H9 (cell line): ENCODE data around the gene ARHGEF7. TPM values are rescaled to one million over a fixed set of nuclear protein-coding genes. Genes with fewer than 3 reads are reported as not detected.

ENCODE experiments used
- DNase-seq: peaks from one replicate; pipeline ENCODE4 v3.0.0-alpha.2; 2017
- H2AFZ ChIP-seq: one replicate; pipeline ENCODE4 v1.6.1; 2013; ENCODE audit warnings: mild to moderate bottlenecking, low read length, control low read depth, moderate library complexity
- H2AK5ac ChIP-seq: 2 replicates; pipeline ENCODE4 v1.6.1; 2013; ENCODE audit warnings: low read length, control low read depth, mixed read lengths; ENCODE audit not compliant: insufficient read length
- H2BK120ac ChIP-seq: one replicate; pipeline ENCODE4 v1.6.1; 2013; ENCODE audit warnings: low read depth, mild to moderate bottlenecking, low read length, control low read depth, inconsistent platforms; ENCODE audit not compliant: poor library complexity, severe bottlenecking
- H2BK12ac ChIP-seq: 2 replicates; pipeline ENCODE4 v1.6.1; 2013; ENCODE audit warnings: low read length, control low read depth, mixed read lengths, low read depth; ENCODE audit not compliant: insufficient read length
- H2BK15ac ChIP-seq: 2 replicates; pipeline ENCODE4 v1.6.1; 2013; ENCODE audit warnings: low read depth, low read length, control low read depth
- H2BK20ac ChIP-seq: one replicate; pipeline ENCODE4 v1.6.1; 2013; ENCODE audit warnings: low read depth, mild to moderate bottlenecking, low read length, control low read depth, inconsistent platforms; ENCODE audit not compliant: poor library complexity, severe bottlenecking
- H2BK5ac ChIP-seq: 2 replicates; pipeline ENCODE4 v1.6.1; 2013; ENCODE audit warnings: low read length, control low read depth, mixed read lengths; ENCODE audit not compliant: insufficient read length
- H3K14ac ChIP-seq: 2 replicates; pipeline ENCODE4 v1.6.1; 2013; ENCODE audit warnings: low read length, control low read depth; ENCODE audit not compliant: insufficient read depth
- H3K18ac ChIP-seq: 2 replicates; pipeline ENCODE4 v1.6.1; 2013; ENCODE audit warnings: low read depth, mild to moderate bottlenecking, mixed read lengths, low read length, control low read depth; ENCODE audit not compliant: insufficient read length
- H3K23ac ChIP-seq: 2 replicates; pipeline ENCODE4 v1.6.1; 2013; ENCODE audit warnings: low read length, control low read depth, mixed read lengths, low read depth; ENCODE audit not compliant: insufficient read length
- H3K23me2 ChIP-seq: 2 replicates; pipeline ENCODE4 v1.6.1; 2013; ENCODE audit warnings: low read depth, mild to moderate bottlenecking, mixed read lengths, low read length, control low read depth; ENCODE audit not compliant: insufficient read length, poor library complexity, severe bottlenecking
- H3K27ac ChIP-seq: 2 replicates; pipeline ENCODE4 v1.5.1; 2013; ENCODE audit warnings: low read length, control low read depth, mixed read lengths, low read depth; ENCODE audit not compliant: insufficient read length
- H3K27me3 ChIP-seq: 2 replicates; pipeline ENCODE4 v1.6.1; 2013; ENCODE audit warnings: low read length, control low read depth, inconsistent platforms; ENCODE audit not compliant: insufficient read depth
- H3K4ac ChIP-seq: 2 replicates; pipeline ENCODE4 v1.6.1; 2013; ENCODE audit warnings: low read depth, mild to moderate bottlenecking, control low read depth, inconsistent platforms, low read length, moderate library complexity
- H3K4me1 ChIP-seq: 2 replicates; pipeline ENCODE4 v1.6.1; 2013; ENCODE audit warnings: low read length, control low read depth, inconsistent platforms; ENCODE audit not compliant: insufficient read depth
- H3K4me2 ChIP-seq: 2 replicates; pipeline ENCODE4 v1.6.1; 2013; ENCODE audit warnings: low read length, control low read depth, mixed read lengths; ENCODE audit not compliant: insufficient read length, insufficient read depth
- H3K56ac ChIP-seq: 2 replicates; pipeline ENCODE4 v1.6.1; 2013; ENCODE audit warnings: low read depth, mild to moderate bottlenecking, mixed read lengths, low read length, control low read depth; ENCODE audit not compliant: insufficient read length
- H3K79me1 ChIP-seq: 2 replicates; pipeline ENCODE4 v1.6.1; 2013; ENCODE audit warnings: low read depth, mild to moderate bottlenecking, moderate library complexity, low read length, control low read depth, inconsistent platforms; ENCODE audit not compliant: insufficient read depth, poor library complexity, severe bottlenecking
- H3K79me2 ChIP-seq: 2 replicates; pipeline ENCODE4 v1.6.1; 2013; ENCODE audit warnings: low read length, control low read depth, inconsistent platforms; ENCODE audit not compliant: insufficient read depth
- H3K9ac ChIP-seq: 2 replicates; pipeline ENCODE4 v1.6.1; 2013; ENCODE audit warnings: low read length, control low read depth, mixed read lengths; ENCODE audit not compliant: insufficient read length; ENCODE audit errors: extremely low read depth
- H3K9me3 ChIP-seq: one replicate; pipeline ENCODE4 v1.6.1; 2013; ENCODE audit warnings: low read depth, low read length, inconsistent platforms; ENCODE audit not compliant: control insufficient read depth
- H3T11ph ChIP-seq: one replicate; pipeline ENCODE4 v1.6.1; 2013; ENCODE audit warnings: mild to moderate bottlenecking, low read length, control low read depth, inconsistent platforms
- H4K20me1 ChIP-seq: one replicate; pipeline ENCODE4 v1.6.1; 2013; ENCODE audit not compliant: control insufficient read depth, insufficient read length, insufficient read depth
- H4K5ac ChIP-seq: 2 replicates; pipeline ENCODE4 v1.6.1; 2013; ENCODE audit warnings: low read depth, mild to moderate bottlenecking, mixed read lengths, low read length, control low read depth; ENCODE audit not compliant: insufficient read length
- H4K8ac ChIP-seq: replicated peaks from 2 replicates; pipeline ENCODE4 v1.6.1; 2013; ENCODE audit warnings: low read length, control low read depth, mixed read lengths, low read depth; ENCODE audit not compliant: insufficient read length
- H4K91ac ChIP-seq: 2 replicates; pipeline ENCODE4 v1.6.1; 2013; ENCODE audit warnings: low read depth, mild to moderate bottlenecking, moderate library complexity, mixed read lengths, low read length, control low read depth; ENCODE audit not compliant: insufficient read length
- H3K27ac Mint-ChIP-seq, 3 experiments: 2 replicates in 2 of 3; 3 replicates in 1 of 3; pipeline ENCODE4 v1.8.0; 2020 to 2021; ENCODE audit warnings: mixed read lengths in 3 of 3, mild to moderate bottlenecking in 1 of 3, moderate library complexity in 1 of 3
- H3K27me3 Mint-ChIP-seq: 2 replicates; pipeline ENCODE4 v1.8.0; 2021; ENCODE audit warnings: low read depth, mild to moderate bottlenecking, moderate library complexity, mixed read lengths
- H3K36me3 Mint-ChIP-seq, 3 experiments: 2 replicates in 2 of 3; 3 replicates in 1 of 3; pipeline ENCODE4 v1.8.0; 2020 to 2021; ENCODE audit warnings: low read depth in 3 of 3, mixed read lengths in 3 of 3; ENCODE audit not compliant: insufficient read depth in 1 of 3
- H3K4me1 Mint-ChIP-seq, 2 experiments: 2 replicates each; pipeline ENCODE4 v1.8.0; 2020; ENCODE audit warnings: mixed read lengths in 2 of 2
- H3K4me3 Mint-ChIP-seq, 2 experiments: 2 replicates in 1 of 2; 3 replicates in 1 of 2; pipeline ENCODE4 v1.8.0; 2020 to 2021; ENCODE audit warnings: mild to moderate bottlenecking in 2 of 2, mixed read lengths in 2 of 2, moderate library complexity in 1 of 2
- H3K9me3 Mint-ChIP-seq, 2 experiments: 2 replicates in 1 of 2; 3 replicates in 1 of 2; pipeline ENCODE4 v1.8.0; 2020; ENCODE audit warnings: mild to moderate bottlenecking in 2 of 2, mixed read lengths in 2 of 2, moderate library complexity in 1 of 2
- WGBS: extraction: QIAGEN DNeasy Blood & Tissue Kit; methylation state at CpG from one replicate; pipeline ENCODE4 v1.1.7; 2013; ENCODE audit warnings: missing lambda C conversion rate, low lambda C conversion rate, mixed read lengths; ENCODE audit not compliant: insufficient read length; ENCODE audit errors: extremely low coverage; 5-methylcytosine and 5-hydroxymethylcytosine counted together
- total RNA-seq: library from RNA; stranded (reverse); gene quantifications from 2 replicates; pipeline ENCODE4 v1.2.1, GENCODE V29; 2021
- TF ChIP-seq, protein P1 (sequence below): fragments of 200-600 bp; sonication (generic); conservative IDR thresholded peaks from 3 replicates; pipeline ENCODE4 v1.8.0; 2021; ENCODE audit warnings: antibody characterized with exemption, mild to moderate bottlenecking

The ARHGEF7 gene
- total RNA-seq, 1 experiment from 2014 or later, result 51.9 TPM

DNA sequence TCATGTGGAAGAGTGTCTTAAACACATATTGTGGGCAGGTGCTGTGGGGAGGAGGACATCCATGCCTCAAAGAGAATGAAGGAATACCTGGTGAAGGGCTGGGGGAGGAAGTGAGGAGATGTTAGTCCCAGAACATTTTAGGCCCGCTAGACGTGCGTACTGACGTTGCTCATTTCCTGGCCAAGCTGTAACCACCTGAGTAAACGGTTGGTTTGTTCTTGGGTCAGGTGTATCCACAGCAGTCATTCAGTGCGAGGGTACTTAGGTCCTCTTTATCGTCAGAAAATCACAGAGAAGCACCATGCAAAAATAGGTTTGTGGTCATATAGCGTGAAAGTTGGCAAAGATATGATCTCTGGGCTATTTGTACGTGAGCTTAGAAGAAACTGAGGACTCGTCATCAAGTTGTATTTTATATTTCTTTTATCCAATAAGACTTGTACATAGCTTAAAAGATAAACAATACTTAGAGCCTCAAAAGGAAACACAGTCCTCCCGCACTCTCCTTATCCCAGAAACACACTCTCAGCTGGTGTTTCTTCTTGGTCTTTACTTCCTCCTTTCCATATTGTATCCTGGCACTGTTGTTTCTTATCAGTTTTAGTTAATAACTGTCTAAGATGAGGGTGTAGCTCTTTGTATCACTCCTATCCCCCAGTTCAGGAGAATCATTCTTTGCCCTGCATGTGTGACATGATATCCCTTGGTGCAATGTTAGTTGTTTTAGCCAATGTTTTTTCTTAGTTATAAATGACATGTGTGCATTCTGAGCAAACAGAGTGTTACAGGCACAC, 52.0 kb downstream of the ARHGEF7 start:
- peaks cover 13 to 17% (median 16%) of the 10 kb centered on the region in 3 experiments; a peak in 6 of 7 replicates for H3K36me3 Mint-ChIP-seq
- no peaks in the 10 kb centered on the region for H3K9me3 ChIP-seq
- H3K4me1 ChIP-seq, result peaks cover 4% of the 10 kb centered on the region; the same call in 1 of the 2 replicates
- H2BK20ac ChIP-seq, result no peak overlapping the region
- H3K56ac ChIP-seq, result no peak overlapping the region
- no peak overlapping the region for H2BK5ac ChIP-seq
- TF ChIP-seq, protein P1, sequence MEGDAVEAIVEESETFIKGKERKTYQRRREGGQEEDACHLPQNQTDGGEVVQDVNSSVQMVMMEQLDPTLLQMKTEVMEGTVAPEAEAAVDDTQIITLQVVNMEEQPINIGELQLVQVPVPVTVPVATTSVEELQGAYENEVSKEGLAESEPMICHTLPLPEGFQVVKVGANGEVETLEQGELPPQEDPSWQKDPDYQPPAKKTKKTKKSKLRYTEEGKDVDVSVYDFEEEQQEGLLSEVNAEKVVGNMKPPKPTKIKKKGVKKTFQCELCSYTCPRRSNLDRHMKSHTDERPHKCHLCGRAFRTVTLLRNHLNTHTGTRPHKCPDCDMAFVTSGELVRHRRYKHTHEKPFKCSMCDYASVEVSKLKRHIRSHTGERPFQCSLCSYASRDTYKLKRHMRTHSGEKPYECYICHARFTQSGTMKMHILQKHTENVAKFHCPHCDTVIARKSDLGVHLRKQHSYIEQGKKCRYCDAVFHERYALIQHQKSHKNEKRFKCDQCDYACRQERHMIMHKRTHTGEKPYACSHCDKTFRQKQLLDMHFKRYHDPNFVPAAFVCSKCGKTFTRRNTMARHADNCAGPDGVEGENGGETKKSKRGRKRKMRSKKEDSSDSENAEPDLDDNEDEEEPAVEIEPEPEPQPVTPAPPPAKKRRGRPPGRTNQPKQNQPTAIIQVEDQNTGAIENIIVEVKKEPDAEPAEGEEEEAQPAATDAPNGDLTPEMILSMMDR, result no peak
- no peak overlapping the region for H3K18ac ChIP-seq
- no peak overlapping the region for H3T11ph ChIP-seq
- H3K27ac Mint-ChIP-seq, result peak overlapping the region in 2 of 3 experiments; percentile 19 to 61; a peak in 3 of 7 replicates
- H3K4ac ChIP-seq, result no peak overlapping the region
- H3K23me2 ChIP-seq, result no peaks in the 10 kb centered on the region
- H2BK12ac ChIP-seq, result no peak overlapping the region
- H2BK15ac ChIP-seq, result no peak overlapping the region
- H4K91ac ChIP-seq, result no peak overlapping the region
- H3K4me3 Mint-ChIP-seq, result no peak overlapping the region
- H3K27ac ChIP-seq, result no peak overlapping the region
- no peaks in the 10 kb centered on the region for H3K27me3 Mint-ChIP-seq
- H4K5ac ChIP-seq, result no peak overlapping the region
- no peaks in the 10 kb centered on the region; the same call in 1 of the 2 replicates for H3K27me3 ChIP-seq
- peaks cover 4 to 10% of the 10 kb centered on the region in 2 experiments for H3K4me1 Mint-ChIP-seq
- H3K79me1 ChIP-seq, result peaks cover 17% of the 10 kb centered on the region
- no peak overlapping the region for H2AK5ac ChIP-seq
- no peak for DNase-seq
- WGBS, result no CpG with 5 or more reads among the region's 11 CpGs
- H2AFZ ChIP-seq, result no peak overlapping the region
- no peak overlapping the region for H2BK120ac ChIP-seq
- H4K20me1 ChIP-seq, result no peaks in the 10 kb centered on the region
- no peak overlapping the region for H3K14ac ChIP-seq
- H3K4me2 ChIP-seq, result no peak overlapping the region
- H3K23ac ChIP-seq, result no peak overlapping the region
- H3K9ac ChIP-seq, result no peak overlapping the region
- H3K79me2 ChIP-seq, result peaks cover 56% of the 10 kb centered on the region
- H4K8ac ChIP-seq, result no peak overlapping the region
- no peaks in the 10 kb centered on the region for H3K9me3 Mint-ChIP-seq
